ENCODE results near the gene GLRX5.
A peak's percentile ranks its signal among the peaks of the same experiment; 100 is the strongest.
"Not testable (repeated sequence)": the region's sequence is repeated elsewhere in the genome, so short reads cannot be mapped to it uniquely, and the experiment has no call there.

GLRX5 gene

DNA sequence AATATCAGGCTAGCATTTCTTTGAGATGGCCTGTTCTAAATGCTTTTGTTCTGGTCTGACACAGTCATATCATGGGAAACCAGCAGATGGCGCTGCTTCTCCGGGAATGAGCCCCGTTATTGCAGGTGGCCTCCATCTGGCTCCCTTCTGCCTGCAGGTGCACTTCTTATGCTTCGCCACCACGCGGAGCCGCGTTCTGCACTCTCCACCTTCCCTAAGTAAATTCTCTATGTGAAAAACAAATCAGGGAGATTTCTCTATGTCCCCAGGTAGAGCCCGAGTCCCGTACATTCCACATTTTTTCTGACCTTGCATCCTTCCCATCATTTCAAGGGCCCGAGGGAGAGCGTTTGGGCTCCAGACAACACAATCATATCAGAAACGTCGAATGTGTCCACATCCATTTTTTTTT lies 26.2 kb downstream of the GLRX5 start:
- peak; percentile 63 to 70 for DNase-seq

DNA sequence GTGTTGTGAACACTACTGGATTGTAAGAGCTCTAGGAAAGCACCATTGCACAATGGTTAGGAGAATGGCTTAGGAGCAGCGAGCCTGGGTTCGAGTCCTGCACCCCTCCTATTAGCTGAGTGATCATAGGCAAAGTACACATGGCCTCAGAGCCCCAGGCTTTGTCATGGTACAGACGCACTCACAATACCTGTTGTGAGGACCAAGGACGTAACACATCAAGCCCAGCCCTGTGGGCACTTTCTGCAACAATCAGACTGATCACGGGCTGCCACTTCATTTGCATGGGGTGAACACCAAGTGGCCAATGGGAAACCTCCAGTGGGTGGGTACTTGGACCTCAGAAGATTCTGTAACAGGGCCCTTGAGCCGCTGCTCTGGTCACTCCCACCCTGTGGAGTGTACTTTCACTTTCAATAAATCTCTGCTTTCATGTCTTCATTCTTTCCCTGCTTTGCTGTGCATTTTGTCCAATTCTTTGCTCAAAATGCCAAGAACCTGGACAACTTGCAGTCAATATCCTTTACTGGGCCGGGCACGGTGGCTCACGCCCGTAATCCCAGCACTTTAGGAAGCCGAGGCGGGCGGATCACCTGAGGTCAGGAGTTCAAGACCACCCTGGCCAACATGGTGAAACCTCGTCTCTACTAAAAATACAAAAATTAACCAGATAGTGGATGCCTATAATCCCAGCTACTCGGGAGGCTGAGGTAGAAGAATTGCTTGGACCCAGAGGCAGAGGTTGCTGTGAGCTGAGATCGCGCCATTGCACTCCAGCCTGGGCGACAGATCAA lies 28.2 kb downstream of the GLRX5 start:
- DNase-seq, result no peak

DNA sequence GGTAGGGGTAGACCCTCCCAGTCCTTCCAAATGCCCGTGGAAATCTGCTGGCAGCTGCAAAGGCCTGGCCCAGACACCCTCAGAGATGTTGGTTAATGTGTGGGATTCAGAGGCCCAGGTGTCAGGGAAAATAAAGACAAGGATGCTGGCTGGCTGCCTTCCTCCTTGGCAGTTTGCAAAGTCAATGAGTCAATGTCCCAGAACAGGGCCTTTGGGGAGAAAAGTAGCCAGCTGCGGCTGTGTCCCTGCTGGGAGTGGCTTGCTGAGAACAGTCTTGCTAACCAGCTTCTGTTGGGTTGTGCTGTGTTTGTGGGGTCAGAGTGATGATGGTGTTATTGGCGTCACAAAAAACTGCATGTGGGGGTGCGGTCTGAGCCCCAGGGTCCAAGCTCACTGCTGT lies 29.2 kb downstream of the GLRX5 start:
- DNase-seq, result no peak

DNA sequence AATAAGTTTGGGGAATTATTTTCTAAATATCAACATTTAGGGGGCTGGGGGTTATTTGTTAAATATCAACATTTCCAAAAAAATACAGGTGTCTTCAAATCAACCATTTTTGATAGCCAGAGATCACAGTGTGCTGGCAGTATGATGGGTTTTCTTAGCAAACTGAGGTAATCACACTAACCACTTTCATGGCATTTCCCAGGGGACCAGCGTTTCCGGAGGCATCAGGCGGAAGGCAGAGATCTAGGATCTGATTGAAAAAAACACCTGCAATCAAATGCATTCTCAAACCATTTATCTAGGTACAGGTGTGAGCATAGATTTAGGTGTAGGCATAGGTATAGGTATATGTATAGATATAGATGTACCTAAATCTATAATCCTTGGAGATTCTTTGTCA lies 34.6 kb downstream of the GLRX5 start:
- DNase-seq, result no peak

DNA sequence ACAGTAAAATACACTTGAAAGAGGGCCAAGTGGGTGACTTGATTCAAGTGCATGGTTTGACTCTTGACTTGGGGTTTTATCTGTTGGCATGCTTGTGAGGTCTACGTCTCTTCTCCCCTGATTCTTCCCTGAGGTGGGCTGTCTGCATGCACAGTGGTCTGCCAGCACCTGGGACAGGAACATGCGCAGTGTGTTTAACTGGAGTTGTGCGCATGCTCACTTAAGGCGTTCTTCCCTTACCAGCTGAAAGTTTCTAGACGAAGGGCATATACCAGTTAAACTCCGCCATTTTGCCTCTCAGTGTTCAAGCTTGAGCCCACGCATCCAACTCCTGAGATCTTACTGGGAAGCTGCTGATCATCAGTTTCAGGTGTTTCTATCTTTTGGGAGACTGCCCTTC lies 38.5 kb downstream of the GLRX5 start:
- no peak for DNase-seq

DNA sequence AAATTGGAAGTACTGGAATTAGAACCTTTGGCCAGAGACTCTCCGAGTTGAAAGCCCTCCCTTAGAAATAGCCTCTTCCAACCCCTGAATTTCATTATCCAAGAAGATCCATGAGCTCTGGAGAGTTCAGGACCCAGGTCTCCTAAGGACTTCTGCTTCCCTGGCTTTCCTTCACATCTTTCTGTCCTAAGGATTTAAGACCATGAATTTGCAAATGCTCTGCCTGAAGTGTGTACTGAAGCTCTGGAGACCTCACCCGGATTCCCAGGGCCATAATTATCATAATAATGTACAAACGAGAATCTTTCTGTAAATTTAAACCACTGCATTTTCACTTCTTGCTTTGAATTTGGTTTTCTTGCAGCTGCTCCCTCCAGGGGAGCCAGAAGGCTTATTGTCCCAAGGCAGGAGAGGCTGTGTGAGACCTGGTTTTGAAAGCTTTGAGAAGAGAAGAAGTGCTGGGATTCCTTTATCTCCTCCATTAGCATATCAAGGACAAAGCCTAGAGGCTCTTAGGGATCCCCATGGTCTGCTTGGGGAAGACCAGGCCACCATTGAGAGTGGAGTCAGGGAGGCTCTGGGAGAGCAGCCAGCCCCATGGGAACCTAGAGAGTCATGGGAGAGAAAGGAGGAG lies 41.1 kb downstream of the GLRX5 start:
- no peak for DNase-seq

DNA sequence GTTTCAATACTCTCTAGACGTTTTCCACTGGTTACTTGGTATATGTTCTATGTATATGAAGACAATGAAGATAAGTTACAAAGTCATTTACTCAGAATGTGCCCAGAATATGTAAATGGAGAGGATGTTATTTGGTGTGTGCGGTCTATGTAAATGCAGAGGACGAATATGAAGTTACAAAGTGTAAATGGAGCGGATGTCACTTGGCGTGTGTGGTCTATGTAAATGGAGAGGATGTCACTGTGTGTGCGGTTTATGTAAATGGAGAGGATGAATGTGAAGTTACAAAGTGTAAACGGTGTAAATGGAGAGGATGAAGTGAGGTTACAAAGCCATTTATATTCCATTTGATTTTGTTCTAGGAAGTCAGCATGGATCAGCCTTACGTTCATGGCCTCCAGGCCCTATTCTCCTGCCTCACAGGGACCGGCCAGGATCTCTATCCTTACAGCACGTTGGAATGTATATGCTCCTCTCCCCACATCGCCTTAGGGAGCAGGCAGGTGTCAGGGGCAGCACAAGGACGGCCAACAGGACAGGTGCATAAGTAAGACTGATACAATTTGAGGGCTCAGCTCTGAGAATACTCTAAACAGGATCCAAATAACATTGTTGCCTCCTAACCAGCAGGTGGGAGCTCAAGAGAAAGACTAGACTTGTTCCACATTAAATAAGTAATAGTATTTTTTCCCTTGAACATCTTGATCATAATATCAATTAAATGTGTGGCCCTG lies 42.4 kb downstream of the GLRX5 start:
- no peak for DNase-seq

DNA sequence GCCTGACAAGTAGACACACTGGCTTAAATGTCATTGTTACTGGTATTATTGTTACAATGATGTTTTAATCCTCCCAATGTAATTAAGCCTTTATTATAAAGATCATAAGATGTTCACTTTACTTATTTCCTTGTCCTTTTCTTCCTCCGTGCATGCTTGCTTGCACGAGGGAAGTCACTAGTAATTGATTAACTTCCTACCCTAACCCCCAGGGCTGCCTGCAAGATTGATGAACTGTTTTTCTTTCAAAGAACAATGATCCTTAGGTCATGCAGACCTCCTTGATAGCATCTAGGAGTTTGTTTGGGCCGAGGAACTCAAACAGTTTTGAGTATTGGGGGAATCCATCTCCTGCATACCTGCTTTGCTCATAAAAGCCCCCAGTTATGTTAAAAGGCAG lies 43.0 kb downstream of the GLRX5 start:
- no peak for DNase-seq

DNA sequence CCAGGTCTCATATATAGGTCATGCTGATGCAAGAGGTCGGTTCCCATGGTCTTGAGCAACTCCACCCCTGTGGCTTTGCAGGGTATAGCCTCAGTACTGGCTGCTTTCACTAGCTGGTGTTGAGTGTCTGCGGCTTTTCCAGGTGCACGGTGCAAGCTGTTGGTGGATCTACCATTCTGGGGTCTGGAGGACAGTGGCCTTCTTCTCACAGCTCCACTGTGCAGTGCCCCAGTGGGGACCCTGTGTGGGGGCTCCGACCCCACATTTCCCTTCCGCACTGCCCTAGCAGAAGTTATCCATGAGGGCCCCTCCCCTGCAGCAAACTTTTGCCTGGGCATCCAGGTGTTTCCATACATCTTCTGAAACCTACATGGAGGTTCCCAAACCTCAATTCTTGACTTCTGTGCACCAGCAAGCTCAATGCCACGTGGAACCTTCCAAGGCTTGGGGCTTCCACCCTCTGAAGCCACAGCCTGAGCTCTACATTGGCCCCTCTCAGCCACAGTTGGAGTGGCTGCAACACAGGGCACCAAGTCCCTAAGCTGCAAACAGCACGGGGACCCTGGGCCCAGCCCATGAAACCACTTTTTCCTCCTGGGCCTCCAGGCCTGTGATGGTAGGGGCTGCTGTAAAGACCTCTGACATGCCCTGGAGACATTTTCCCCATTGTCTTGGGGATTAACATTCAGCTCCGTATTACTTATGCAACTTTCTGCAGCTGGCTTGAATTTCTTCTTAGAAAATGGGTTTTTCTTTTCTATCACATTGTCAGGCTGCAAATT lies 49.2 kb downstream of the GLRX5 start:
- not testable (repeated sequence) for DNase-seq

DNA sequence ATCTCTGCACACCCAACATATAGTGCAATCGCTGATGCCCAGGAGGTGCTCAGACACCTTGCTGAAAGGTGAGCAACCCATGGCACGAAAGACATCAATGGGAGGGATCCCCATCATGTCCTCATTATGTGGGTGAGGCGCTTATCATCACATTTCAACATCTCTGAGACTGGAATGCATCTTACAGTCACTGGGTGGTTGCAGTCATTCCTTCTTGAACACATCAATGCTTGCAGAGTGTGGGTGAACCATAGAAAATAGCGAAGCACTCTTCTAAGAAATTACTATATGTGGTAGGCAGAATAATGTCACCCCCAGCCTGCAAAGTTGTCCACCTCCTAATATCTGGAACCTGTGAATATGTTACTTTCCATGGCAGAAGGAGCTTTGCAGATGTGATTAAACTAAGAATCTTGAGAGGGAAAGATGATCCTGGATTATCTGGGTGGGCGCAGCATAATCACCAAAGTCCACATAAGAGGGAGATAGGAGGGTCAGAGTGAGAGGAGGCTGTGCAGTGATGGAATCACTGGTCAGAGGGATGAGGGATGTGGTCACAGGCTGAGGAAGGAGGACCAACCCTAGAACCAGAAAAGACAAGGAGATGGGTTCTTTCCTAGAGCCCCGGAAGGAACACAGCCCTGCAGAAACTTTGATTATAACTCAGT lies 51.2 kb downstream of the GLRX5 start:
- DNase-seq, result no peak

DNA sequence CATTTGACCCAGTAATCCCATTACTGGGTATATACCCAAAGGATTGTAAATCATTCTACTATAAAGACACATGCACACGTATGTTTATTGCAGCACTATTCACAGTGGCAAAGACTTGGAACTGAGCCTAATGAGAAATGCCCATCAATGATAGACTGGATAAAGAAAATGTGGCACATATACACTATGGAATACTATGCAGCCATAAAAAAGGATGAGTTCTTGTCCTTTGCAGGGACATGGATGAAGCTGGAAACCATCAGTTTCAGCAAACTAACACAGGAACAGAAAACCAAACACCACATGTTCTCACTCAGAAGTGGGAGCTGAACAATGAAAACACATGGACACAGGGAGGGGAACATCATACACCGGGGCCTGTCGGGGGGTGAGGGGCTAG lies 56.3 kb downstream of the GLRX5 start:
- DNase-seq, result not testable (repeated sequence)
